ENCODE measurements around the gene PRR36. TPM values are rescaled to one million over a fixed set of nuclear protein-coding genes. Genes with fewer than 3 reads are reported as not detected.

PRR36 gene
- total RNA-seq, 1 experiment from 2014 or later: 0.26 TPM

DNA sequence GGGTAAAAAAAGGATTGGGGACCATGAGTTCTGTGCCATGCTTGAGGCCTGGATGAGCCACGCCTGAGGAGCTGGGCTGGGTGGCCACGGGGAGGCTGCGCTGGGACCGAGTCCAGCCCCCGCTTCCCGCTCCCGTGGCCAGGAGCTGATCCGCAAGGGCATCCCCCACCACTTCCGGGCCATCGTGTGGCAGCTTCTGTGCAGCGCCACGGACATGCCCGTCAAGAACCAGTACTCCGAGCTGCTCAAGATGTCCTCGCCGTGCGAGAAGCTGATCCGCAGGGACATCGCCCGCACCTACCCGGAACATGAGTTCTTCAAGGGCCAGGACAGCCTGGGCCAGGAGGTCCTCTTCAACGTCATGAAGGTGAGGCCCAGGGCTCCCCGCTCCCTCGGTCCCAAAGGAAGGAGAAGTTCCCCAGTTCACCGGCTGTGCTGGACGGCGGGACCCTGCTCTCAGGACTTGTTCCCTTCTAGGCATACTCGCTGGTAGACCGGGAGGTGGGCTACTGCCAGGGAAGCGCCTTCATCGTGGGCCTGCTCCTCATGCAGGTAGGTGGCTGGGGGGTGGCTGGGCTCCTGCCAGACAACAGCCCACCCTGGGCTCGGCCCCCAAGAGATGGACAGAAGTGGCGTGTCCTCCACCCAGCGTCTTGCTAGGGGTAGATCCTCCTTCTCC lies 25.3 kb downstream of the PRR36 start:
- POLR2A ChIA-PET: interaction anchor here (0.6 to 1.1 kb wide), 3 partner anchors 8 to 96 kb away, joined by 3 to 4 read pairs (median 3); no protein-coding TSS in a partner anchor

DNA sequence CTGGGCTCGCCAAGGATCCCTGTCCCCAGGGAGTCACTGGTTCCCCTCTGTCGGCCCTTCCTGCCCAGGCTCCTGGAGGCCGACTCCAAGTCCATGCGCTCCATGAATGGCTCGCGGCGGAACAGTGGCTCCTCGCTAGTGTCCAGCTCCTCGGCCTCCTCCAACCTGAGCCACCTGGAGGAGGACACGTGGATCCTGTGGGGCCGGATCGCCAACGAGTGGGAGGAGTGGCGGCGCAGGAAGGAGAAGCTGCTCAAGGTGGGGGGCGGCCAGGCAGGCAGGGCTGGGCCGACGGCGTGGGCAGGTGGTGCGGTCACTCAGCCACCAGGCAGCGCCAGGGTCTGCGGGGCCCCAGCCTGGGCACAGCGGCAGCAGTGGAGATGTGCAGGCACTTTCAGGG lies 26.5 kb downstream of the PRR36 start:
- no peaks in the 10 kb centered on the region for H3K9me3 Mint-ChIP-seq (ENCODE audit: unreplicated experiment)

More for the DNA sequence above, 25.3 kb downstream of the PRR36 start:
- Mint-ChIP-seq H3K4me3 (ENCODE audit: unreplicated experiment) (no peak overlapping the region), H3K4me1 (ENCODE audit: insufficient read depth, unreplicated experiment) (peaks cover 8% of the 10 kb centered on the region), H3K27ac (ENCODE audit: low read depth, unreplicated experiment) (no peak overlapping the region), H3K27me3 (ENCODE audit: insufficient read depth, unreplicated experiment) (no peaks in the 10 kb centered on the region), H3K36me3 (ENCODE audit: insufficient read depth, unreplicated experiment) (peaks cover 11% of the 10 kb centered on the region), H3K9me3 (ENCODE audit: unreplicated experiment) (no peaks in the 10 kb centered on the region)
- TF ChIP-seq CTCF (IDR thresholded peaks at IDR 0.05; ENCODE audit: unreplicated experiment): no peak
- intact Hi-C loops (cut with micrococcal nuclease): no loop called here
- CTCF ChIA-PET: interaction anchor here (0.5 to 1.6 kb wide), 5 partner anchors 9 to 418 kb away, joined by 3 to 5 read pairs (median 5); no protein-coding TSS in a partner anchor
- DNase-seq (ENCODE audit: unreplicated experiment): no peak
- no TSS peak for BruUV-seq (replicated peaks)

GRCh38 chr19:7846155-7846646 lies 28.0 kb downstream of the PRR36 start:
- Mint-ChIP-seq H3K27me3 (ENCODE audit: insufficient read depth, unreplicated experiment) (no peaks in the 10 kb centered on the region), H3K9me3 (ENCODE audit: unreplicated experiment) (no peaks in the 10 kb centered on the region), H3K36me3 (ENCODE audit: insufficient read depth, unreplicated experiment) (peaks cover 11% of the 10 kb centered on the region), H3K4me1 (ENCODE audit: insufficient read depth, unreplicated experiment) (peaks cover 8% of the 10 kb centered on the region), H3K27ac (ENCODE audit: low read depth, unreplicated experiment) (no peak overlapping the region), H3K4me3 (ENCODE audit: unreplicated experiment) (no peak overlapping the region)
- CTCF ChIA-PET: interaction anchor here (0.5 kb wide), 1 partner anchor 259 kb away, joined by 4 read pairs; no protein-coding TSS in a partner anchor
- BruUV-seq (replicated peaks): no TSS peak
- intact Hi-C loops (cut with micrococcal nuclease): no loop called here
- no peak for TF ChIP-seq CTCF (IDR thresholded peaks at IDR 0.05; ENCODE audit: unreplicated experiment)
- POLR2A ChIA-PET: no interaction called here
- DNase-seq (ENCODE audit: unreplicated experiment): no peak

More for the DNA sequence above, 26.5 kb downstream of the PRR36 start:
- Mint-ChIP-seq H3K27ac (ENCODE audit: low read depth, unreplicated experiment) (no peak overlapping the region), H3K36me3 (ENCODE audit: insufficient read depth, unreplicated experiment) (peaks cover 11% of the 10 kb centered on the region), H3K27me3 (ENCODE audit: insufficient read depth, unreplicated experiment) (no peaks in the 10 kb centered on the region), H3K4me1 (ENCODE audit: insufficient read depth, unreplicated experiment) (peaks cover 8% of the 10 kb centered on the region), H3K4me3 (ENCODE audit: unreplicated experiment) (no peak overlapping the region)
- no TSS peak for BruUV-seq (replicated peaks)
- TF ChIP-seq CTCF (IDR thresholded peaks at IDR 0.05; ENCODE audit: unreplicated experiment): no peak
- DNase-seq (ENCODE audit: unreplicated experiment): no peak
- POLR2A ChIA-PET: interaction anchor here (0.6 to 1.1 kb wide), 2 partner anchors 18 to 96 kb away, joined by 3 to 4 read pairs; no protein-coding TSS in a partner anchor
- CTCF ChIA-PET: no interaction called here
- intact Hi-C loops (cut with micrococcal nuclease): no loop called here

GRCh38 chr19:7845390-7846154 lies 28.6 kb downstream of the PRR36 start:
- intact Hi-C loops (cut with micrococcal nuclease): no loop called here
- no TSS peak for BruUV-seq (replicated peaks)
- Mint-ChIP-seq H3K9me3 (ENCODE audit: unreplicated experiment) (no peaks in the 10 kb centered on the region), H3K27ac (ENCODE audit: low read depth, unreplicated experiment) (no peak overlapping the region), H3K27me3 (ENCODE audit: insufficient read depth, unreplicated experiment) (no peaks in the 10 kb centered on the region), H3K4me3 (ENCODE audit: unreplicated experiment) (no peak overlapping the region), H3K36me3 (ENCODE audit: insufficient read depth, unreplicated experiment) (peaks cover 11% of the 10 kb centered on the region), H3K4me1 (ENCODE audit: insufficient read depth, unreplicated experiment) (peaks cover 8% of the 10 kb centered on the region)
- no peak for DNase-seq (ENCODE audit: unreplicated experiment)
- TF ChIP-seq CTCF (IDR thresholded peaks at IDR 0.05; ENCODE audit: unreplicated experiment): no peak
- ChIA-PET CTCF (no interaction called here), POLR2A (no interaction called here)
